ENCODE results near the gene LEUTX.

DNA sequence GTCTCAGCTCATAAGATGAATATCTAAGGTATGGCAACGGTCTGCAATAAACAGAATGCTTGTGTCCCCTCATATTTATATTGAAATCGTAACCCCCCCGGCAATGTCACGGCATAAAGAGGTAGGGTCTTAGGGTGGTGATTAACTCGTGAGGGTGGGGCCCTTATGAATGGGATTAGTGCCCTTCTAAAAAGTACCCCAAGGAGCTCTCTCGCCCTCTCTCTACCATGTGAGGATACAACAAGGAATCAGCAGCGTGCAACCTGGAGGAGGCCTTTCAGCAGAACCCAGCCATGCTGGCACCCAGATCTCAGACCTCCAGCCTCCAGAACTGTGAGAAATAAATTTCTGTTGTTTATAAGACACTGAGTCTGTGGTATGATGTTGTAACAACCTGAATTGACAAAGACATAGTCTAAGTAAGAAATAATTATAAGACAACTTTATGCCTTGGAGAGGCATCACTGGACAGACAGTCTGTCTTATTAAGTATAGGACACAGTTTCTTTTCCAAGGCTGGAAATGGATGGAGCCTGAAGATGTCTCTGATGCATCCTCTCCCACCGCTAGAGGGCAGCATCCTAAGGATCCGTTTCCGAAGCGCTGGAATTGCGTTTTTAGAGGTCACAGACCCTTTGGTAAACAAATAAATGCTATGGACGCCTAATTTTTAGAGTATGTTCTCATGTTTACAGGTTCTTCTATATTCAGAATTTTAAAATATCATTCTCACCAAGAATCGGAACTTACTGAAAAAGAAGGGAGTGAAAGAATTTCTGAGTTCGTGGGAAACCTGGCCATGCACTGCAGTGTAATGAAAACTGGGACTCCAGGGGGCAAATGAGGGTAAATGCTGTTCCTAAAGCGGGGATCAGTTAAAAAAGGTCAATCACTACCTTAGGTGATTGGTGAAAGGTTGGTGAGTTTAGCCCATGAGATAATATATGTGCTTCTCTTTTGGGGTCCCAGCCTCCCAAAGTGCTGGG is 13.3 kb upstream of the LEUTX start:
- no peak for TF ChIP-seq POLR2AphosphoS5 (IDR thresholded peaks at IDR 0.05; ENCODE audit: low read depth, low read length)
- TF ChIP-seq, protein P1, sequence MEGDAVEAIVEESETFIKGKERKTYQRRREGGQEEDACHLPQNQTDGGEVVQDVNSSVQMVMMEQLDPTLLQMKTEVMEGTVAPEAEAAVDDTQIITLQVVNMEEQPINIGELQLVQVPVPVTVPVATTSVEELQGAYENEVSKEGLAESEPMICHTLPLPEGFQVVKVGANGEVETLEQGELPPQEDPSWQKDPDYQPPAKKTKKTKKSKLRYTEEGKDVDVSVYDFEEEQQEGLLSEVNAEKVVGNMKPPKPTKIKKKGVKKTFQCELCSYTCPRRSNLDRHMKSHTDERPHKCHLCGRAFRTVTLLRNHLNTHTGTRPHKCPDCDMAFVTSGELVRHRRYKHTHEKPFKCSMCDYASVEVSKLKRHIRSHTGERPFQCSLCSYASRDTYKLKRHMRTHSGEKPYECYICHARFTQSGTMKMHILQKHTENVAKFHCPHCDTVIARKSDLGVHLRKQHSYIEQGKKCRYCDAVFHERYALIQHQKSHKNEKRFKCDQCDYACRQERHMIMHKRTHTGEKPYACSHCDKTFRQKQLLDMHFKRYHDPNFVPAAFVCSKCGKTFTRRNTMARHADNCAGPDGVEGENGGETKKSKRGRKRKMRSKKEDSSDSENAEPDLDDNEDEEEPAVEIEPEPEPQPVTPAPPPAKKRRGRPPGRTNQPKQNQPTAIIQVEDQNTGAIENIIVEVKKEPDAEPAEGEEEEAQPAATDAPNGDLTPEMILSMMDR (IDR thresholded peaks at IDR 0.05), result no peak

All from Panc1 (cell line).